ENCODE data around the gene UBE2QL1.

UBE2QL1 gene

DNA sequence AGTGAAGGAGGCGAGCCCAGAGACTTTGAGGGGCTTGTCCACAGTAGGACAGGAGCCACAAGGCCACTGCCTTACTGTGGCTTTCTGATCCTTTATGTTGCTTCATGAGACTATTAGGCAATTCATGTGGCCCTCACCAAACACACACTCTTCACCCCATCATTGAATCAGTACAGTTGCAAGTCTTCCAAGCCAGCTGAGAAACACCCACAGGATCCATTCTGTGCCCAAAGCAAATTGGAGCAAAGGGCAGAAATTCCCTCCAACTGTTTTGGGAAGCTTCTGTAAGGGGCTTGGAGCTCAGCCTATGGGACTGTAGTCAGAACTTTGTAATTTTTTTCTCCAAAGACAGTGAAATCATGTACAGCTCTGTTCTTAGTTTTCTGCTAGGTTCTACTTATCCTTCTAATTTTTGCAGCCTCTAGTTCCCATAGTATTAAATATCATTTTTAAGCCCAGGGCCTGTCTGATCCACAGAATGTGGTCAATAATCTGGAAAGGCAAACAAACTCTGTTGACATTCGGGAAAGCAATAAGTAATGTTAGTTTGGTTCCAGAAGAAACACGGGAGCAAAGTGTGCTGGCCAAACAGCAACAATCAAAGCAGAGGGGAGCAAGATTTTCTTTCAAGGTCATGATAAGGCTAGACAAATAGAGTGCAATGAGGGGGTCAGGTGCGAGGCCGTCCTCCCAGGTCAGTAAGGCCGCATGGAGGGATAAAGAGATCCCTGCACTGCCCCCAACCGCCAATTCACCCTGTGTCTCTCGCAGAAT, 47.0 kb downstream of the UBE2QL1 start:
- no peaks in the 10 kb centered on the region for H3K36me3 ChIP-seq
- no peak for DNase-seq

GRCh38 chr5:6496207-6496584, 47.5 kb downstream of the UBE2QL1 start:
- no peak overlapping the region for H3K4me3 ChIP-seq (ENCODE audit: low read depth, low read length)

More for the DNA sequence above, 47.0 kb downstream of the UBE2QL1 start:
- Histone ChIP-seq H3K27me3 (no peaks in the 10 kb centered on the region), H3K9me3 (no peaks in the 10 kb centered on the region), H3K4me1 (peaks cover 10% of the 10 kb centered on the region), H3K4me3 (ENCODE audit: low read depth, low read length) (no peak overlapping the region)
- TF ChIP-seq, protein P1, sequence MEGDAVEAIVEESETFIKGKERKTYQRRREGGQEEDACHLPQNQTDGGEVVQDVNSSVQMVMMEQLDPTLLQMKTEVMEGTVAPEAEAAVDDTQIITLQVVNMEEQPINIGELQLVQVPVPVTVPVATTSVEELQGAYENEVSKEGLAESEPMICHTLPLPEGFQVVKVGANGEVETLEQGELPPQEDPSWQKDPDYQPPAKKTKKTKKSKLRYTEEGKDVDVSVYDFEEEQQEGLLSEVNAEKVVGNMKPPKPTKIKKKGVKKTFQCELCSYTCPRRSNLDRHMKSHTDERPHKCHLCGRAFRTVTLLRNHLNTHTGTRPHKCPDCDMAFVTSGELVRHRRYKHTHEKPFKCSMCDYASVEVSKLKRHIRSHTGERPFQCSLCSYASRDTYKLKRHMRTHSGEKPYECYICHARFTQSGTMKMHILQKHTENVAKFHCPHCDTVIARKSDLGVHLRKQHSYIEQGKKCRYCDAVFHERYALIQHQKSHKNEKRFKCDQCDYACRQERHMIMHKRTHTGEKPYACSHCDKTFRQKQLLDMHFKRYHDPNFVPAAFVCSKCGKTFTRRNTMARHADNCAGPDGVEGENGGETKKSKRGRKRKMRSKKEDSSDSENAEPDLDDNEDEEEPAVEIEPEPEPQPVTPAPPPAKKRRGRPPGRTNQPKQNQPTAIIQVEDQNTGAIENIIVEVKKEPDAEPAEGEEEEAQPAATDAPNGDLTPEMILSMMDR (IDR thresholded peaks at IDR 0.05; ENCODE audit: low read depth, low read length), result no peak

DNA sequence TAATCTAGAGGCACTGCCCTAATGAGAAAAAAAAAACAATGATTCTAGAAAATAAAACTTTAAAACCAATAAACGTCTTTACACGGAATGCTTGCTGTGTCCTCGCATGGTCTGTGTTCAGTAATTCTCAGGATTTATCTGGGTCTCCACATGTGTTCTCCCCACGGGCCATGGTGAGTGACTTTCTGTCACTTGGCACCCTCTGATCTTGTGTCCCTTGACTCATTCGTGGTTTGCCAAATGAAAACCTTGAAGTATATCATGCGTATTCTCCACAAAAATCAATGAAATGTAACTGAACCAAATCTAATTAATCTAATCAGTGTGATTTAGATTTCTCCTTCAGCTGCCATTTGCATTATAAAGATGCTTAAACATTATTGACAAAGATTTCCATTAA, 48.0 kb downstream of the UBE2QL1 start:
- H3K4me3 ChIP-seq (ENCODE audit: low read depth, low read length), result no peak overlapping the region
- TF ChIP-seq, protein P1 (IDR thresholded peaks at IDR 0.05; ENCODE audit: low read depth, low read length), result no peak
- no peaks in the 10 kb centered on the region for H3K36me3 ChIP-seq
- DNase-seq, result no peak
- no peaks in the 10 kb centered on the region for H3K9me3 ChIP-seq
- peaks cover 10% of the 10 kb centered on the region for H3K4me1 ChIP-seq
- no peaks in the 10 kb centered on the region for H3K27me3 ChIP-seq

More at GRCh38 chr5:6496207-6496584, 47.5 kb downstream of the UBE2QL1 start:
- no peak for DNase-seq
- no peaks in the 10 kb centered on the region for H3K27me3 ChIP-seq
- H3K36me3 ChIP-seq, result no peaks in the 10 kb centered on the region
- TF ChIP-seq, protein P1 (IDR thresholded peaks at IDR 0.05; ENCODE audit: low read depth, low read length), result no peak
- no peaks in the 10 kb centered on the region for H3K9me3 ChIP-seq
- peaks cover 10% of the 10 kb centered on the region for H3K4me1 ChIP-seq

GRCh38 chr5:6497262-6497661, 48.6 kb downstream of the UBE2QL1 start:
- H3K27me3 ChIP-seq, result no peaks in the 10 kb centered on the region
- TF ChIP-seq, protein P1 (IDR thresholded peaks at IDR 0.05; ENCODE audit: low read depth, low read length), result no peak
- H3K4me3 ChIP-seq (ENCODE audit: low read depth, low read length), result no peak overlapping the region
- H3K9me3 ChIP-seq, result no peaks in the 10 kb centered on the region
- DNase-seq, result no peak
- H3K36me3 ChIP-seq, result no peaks in the 10 kb centered on the region
- H3K4me1 ChIP-seq, result peaks cover 10% of the 10 kb centered on the region

GRCh38 chr5:6498968-6499367, 50.3 kb downstream of the UBE2QL1 start:
- Histone ChIP-seq H3K4me1 (peaks cover 10% of the 10 kb centered on the region), H3K27me3 (no peaks in the 10 kb centered on the region), H3K4me3 (ENCODE audit: low read depth, low read length) (no peak overlapping the region), H3K9me3 (no peaks in the 10 kb centered on the region), H3K36me3 (no peaks in the 10 kb centered on the region)
- DNase-seq, result no peak
- TF ChIP-seq, protein P1 (IDR thresholded peaks at IDR 0.05; ENCODE audit: low read depth, low read length), result no peak

DNA sequence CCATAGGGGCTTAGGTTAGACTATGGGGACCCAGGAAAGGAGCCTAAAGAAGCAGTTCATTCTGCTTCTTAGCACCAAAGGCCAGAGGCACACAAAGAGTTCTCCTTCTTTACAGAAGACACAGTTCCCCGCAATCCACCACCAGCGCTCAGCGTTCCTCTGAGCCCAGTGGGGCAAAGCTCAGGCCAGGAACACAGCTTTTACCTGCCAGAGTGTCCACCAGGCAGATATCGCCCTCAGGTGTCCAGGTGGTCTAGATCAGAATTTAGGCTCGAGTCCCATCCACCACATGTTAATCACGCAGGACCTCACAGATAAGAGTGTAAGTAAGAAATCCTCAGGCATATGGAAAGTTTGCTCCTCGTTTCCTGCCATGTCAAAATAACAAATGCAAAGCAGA, 53.0 kb downstream of the UBE2QL1 start:
- Histone ChIP-seq H3K27me3 (no peaks in the 10 kb centered on the region), H3K36me3 (no peaks in the 10 kb centered on the region), H3K4me3 (ENCODE audit: low read depth, low read length) (no peak overlapping the region), H3K4me1 (peaks cover 18% of the 10 kb centered on the region), H3K9me3 (no peaks in the 10 kb centered on the region)
- no peak for DNase-seq
- TF ChIP-seq, protein P1 (IDR thresholded peaks at IDR 0.05; ENCODE audit: low read depth, low read length), result no peak
